Neural cell (in vitro differentiated cells): ENCODE results near the gene TPM2. TPM values are rescaled to one million over a fixed set of nuclear protein-coding genes. Genes with fewer than 3 reads are reported as not detected.

Experiments used
- H2AFZ ChIP-seq: fragments of 200-600, 300-800 bp; sonication (generic), shearing (Covaris generic); 2 replicates; pipeline ENCODE4 v1.6.0; 2014; ENCODE audit warnings: low read depth, mild to moderate bottlenecking, antibody characterized with exemption, low read length, moderate library complexity
- H3F3A ChIP-seq: fragments of 200-600 bp; shearing (Covaris generic); 2 replicates; pipeline ENCODE4 v1.6.1; 2016; ENCODE audit warnings: mild to moderate bottlenecking, moderate library complexity, mixed read lengths, antibody characterized with exemption, low read length; ENCODE audit not compliant: insufficient read depth, poor library complexity, severe bottlenecking
- H3K27ac ChIP-seq: fragments of 200-600, 300-800 bp; sonication (generic), shearing (Covaris generic); 2 replicates; pipeline ENCODE4 v1.5.1; 2014; ENCODE audit warnings: mild to moderate bottlenecking, low read length, moderate library complexity
- H3K27me3 ChIP-seq: fragments of 300-800, 200-600 bp; sonication (generic), shearing (Covaris generic); 2 replicates; pipeline ENCODE4 v1.6.0; 2014; ENCODE audit warnings: mild to moderate bottlenecking, low read depth, low read length, moderate library complexity; ENCODE audit not compliant: insufficient read depth
- H3K36me3 ChIP-seq: fragments of 300-800, 200-600 bp; sonication (generic), shearing (Covaris generic); 2 replicates; pipeline ENCODE4 v1.5.1; 2014; ENCODE audit warnings: mild to moderate bottlenecking, antibody characterized with exemption, low read length, moderate library complexity; ENCODE audit not compliant: insufficient read depth
- H3K4me2 ChIP-seq: fragments of 300-800, 200-600 bp; sonication (generic), shearing (Covaris generic); 2 replicates; pipeline ENCODE4 v1.6.0; 2014; ENCODE audit warnings: mild to moderate bottlenecking, low read length
- H3K4me3 ChIP-seq: fragments of 300-800, 200-600 bp; sonication (generic), shearing (Covaris generic); 2 replicates; pipeline ENCODE4 v1.5.1; 2014; ENCODE audit warnings: mild to moderate bottlenecking, low read length, moderate library complexity
- H3K79me2 ChIP-seq: fragments of 200-600 bp; shearing (Covaris generic); replicated peaks from 2 replicates; pipeline ENCODE4 v1.6.0; 2014; ENCODE audit warnings: mild to moderate bottlenecking, low read length, moderate library complexity; ENCODE audit not compliant: insufficient read depth
- H3K9ac ChIP-seq: fragments of 300-800, 200-600 bp; sonication (generic), shearing (Covaris generic); 2 replicates; pipeline ENCODE4 v1.6.1; 2016; ENCODE audit warnings: mild to moderate bottlenecking, low read length, mixed read lengths
- H3K9me2 ChIP-seq: fragments of 200-600 bp; shearing (Covaris generic); 2 replicates; pipeline ENCODE4 v1.6.1; 2016; ENCODE audit warnings: mild to moderate bottlenecking, low read length, mixed read lengths; ENCODE audit not compliant: insufficient read depth
- H3K9me3 ChIP-seq: fragments of 200-600, 300-800 bp; sonication (generic), shearing (Covaris generic); 2 replicates; pipeline ENCODE4 v1.6.1; 2016; ENCODE audit warnings: mild to moderate bottlenecking, mixed run types, low read length, moderate library complexity, mixed read lengths
- H4K20me1 ChIP-seq: fragments of 200-600 bp; shearing (Covaris generic); 2 replicates; pipeline ENCODE4 v1.6.1; 2016; ENCODE audit warnings: mild to moderate bottlenecking, mixed run types; ENCODE audit not compliant: insufficient read depth
- EP300 ChIP-seq: fragments of 450-650 bp; conservative IDR thresholded peaks from 2 replicates; pipeline ENCODE4 v1.6.1; 2014; ENCODE audit warnings: antibody characterized with exemption, mild to moderate bottlenecking, moderate library complexity; ENCODE audit not compliant: poor library complexity, severe bottlenecking
- EZH2 ChIP-seq: fragments of 200-600, 300-800 bp; shearing (Covaris generic), sonication (generic); IDR thresholded peaks from 2 replicates; pipeline ENCODE4 v1.6.1; 2014; ENCODE audit warnings: antibody characterized with exemption, low read length, borderline replicate concordance, mild to moderate bottlenecking; ENCODE audit not compliant: insufficient read depth, poor library complexity, severe bottlenecking
- MXI1 ChIP-seq: fragments of 450-650 bp; conservative IDR thresholded peaks from 2 replicates; pipeline ENCODE4 v1.6.1; 2014; ENCODE audit warnings: antibody characterized with exemption, mild to moderate bottlenecking; ENCODE audit not compliant: poor library complexity, severe bottlenecking
- POLR2AphosphoS5 ChIP-seq: IDR thresholded peaks from 2 replicates; pipeline ENCODE4 v1.6.1; 2012
- RAD21 ChIP-seq: fragments of 450-650 bp; conservative IDR thresholded peaks from 2 replicates; pipeline ENCODE4 v1.6.1; 2014; ENCODE audit warnings: antibody characterized with exemption, mild to moderate bottlenecking, moderate library complexity
- REST ChIP-seq: IDR thresholded peaks from 2 replicates; pipeline ENCODE4 v1.6.1; 2012; ENCODE audit warnings: borderline replicate concordance
- SMC3 ChIP-seq: fragments of 450-650 bp; conservative IDR thresholded peaks from 2 replicates; pipeline ENCODE4 v1.6.1; 2014; ENCODE audit warnings: antibody characterized with exemption, mild to moderate bottlenecking, moderate library complexity; ENCODE audit not compliant: poor library complexity
- TAF1 ChIP-seq: IDR thresholded peaks from 2 replicates; pipeline ENCODE4 v1.6.1; 2012; ENCODE audit warnings: low read depth
- polyA plus RNA-seq: library from polyadenylated mRNA; depleted of rRNA; stranded (reverse); fragments of >200 nt; gene quantifications from 2 replicates; pipeline ENCODE4 v1.2.3, GENCODE V29; 2014
- small RNA-seq, 3 experiments: library from RNA; depleted of rRNA; stranded (forward); fragments of <200 nt; gene quantifications; one replicate each; pipeline ENCODE3, GENCODE V24; 2012
- TF ChIP-seq, protein P1 (sequence below): fragments of 450-650 bp; IDR thresholded peaks from 2 replicates; pipeline ENCODE4 v1.5.1; 2014; ENCODE audit warnings: antibody characterized with exemption, mild to moderate bottlenecking, moderate library complexity; ENCODE audit not compliant: poor library complexity, severe bottlenecking

The TPM2 gene
- polyA plus RNA-seq, 1 donor from 2014 or later, result not detected

DNA sequence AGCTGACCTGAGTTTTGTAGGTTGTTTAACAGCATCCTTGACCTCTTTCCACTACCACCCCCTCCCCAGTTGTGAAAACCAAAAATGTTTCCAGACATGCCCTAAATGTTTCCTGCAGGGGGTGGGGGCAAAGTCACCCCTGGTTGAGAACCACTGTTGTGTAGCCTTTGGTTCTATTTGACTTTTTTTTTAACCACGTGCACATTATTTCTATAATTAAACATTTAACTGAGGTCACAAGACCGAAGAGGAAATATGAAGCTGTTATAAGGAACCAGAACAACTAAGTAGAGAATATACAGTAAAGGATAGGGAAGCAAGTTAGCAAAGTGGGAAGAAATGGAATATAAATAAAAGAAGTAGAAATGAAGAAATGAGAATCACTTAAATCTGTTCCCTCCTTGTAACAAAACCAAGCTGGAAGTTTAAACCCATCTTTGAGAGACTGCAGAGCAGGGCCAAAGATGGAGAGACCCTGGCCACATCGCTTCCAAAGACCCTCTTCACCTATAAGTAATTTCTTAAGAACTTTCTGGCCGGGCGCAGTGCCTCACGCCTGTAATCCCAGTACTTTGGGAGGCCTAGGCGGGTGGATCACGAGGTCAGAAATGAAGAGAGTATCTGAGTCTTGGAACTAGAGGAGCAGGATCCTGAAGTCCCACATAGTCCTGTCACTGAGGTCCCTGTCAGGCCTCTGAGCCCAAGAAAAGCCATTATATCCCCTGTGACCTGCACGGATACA lies 53.4 kb downstream of the TPM2 start:
- no peaks in the 10 kb centered on the region for H3K79me2 ChIP-seq
- no peaks in the 10 kb centered on the region for H4K20me1 ChIP-seq
- no peak overlapping the region for H2AFZ ChIP-seq
- TF ChIP-seq TAF1, result no peak
- TF ChIP-seq EZH2, result no peak
- TF ChIP-seq REST, result no peak
- TF ChIP-seq, protein P1, sequence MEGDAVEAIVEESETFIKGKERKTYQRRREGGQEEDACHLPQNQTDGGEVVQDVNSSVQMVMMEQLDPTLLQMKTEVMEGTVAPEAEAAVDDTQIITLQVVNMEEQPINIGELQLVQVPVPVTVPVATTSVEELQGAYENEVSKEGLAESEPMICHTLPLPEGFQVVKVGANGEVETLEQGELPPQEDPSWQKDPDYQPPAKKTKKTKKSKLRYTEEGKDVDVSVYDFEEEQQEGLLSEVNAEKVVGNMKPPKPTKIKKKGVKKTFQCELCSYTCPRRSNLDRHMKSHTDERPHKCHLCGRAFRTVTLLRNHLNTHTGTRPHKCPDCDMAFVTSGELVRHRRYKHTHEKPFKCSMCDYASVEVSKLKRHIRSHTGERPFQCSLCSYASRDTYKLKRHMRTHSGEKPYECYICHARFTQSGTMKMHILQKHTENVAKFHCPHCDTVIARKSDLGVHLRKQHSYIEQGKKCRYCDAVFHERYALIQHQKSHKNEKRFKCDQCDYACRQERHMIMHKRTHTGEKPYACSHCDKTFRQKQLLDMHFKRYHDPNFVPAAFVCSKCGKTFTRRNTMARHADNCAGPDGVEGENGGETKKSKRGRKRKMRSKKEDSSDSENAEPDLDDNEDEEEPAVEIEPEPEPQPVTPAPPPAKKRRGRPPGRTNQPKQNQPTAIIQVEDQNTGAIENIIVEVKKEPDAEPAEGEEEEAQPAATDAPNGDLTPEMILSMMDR, result no peak
- TF ChIP-seq MXI1, result no peak
- no peak for TF ChIP-seq POLR2AphosphoS5
- TF ChIP-seq RAD21, result no peak
- no peak for TF ChIP-seq SMC3
- no peak for TF ChIP-seq EP300
- H3K9me2 ChIP-seq, result no peaks in the 10 kb centered on the region
- H3K36me3 ChIP-seq, result no peaks in the 10 kb centered on the region
- no peaks in the 10 kb centered on the region for H3K27me3 ChIP-seq
- no peak overlapping the region for H3K4me2 ChIP-seq
- H3K9me3 ChIP-seq, result no peaks in the 10 kb centered on the region
- no peaks in the 10 kb centered on the region for H3F3A ChIP-seq
- no peak overlapping the region for H3K27ac ChIP-seq
- H3K9ac ChIP-seq, result no peak overlapping the region
- H3K4me3 ChIP-seq, result no peak overlapping the region

DNA sequence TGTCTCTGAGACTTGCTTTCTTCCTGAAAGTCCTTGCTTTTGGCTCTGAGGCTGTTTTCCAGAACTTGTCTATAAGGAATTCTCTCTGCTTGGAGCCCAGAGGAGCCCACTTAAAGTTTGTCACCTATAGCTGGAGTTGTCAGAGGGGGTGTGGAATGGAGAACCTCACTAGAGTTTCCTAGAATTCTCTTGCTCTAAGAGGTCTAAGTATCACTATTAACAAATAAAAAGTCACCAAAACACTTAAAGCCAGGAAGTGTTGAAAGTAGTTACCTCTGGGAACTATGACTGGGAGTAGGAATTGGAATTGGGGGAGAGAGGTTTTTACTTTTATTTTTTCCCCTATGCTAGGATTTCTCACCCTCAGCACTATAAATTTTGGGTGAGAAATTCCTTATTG lies 54.0 kb downstream of the TPM2 start:
- H3K27ac ChIP-seq, result no peak overlapping the region
- H3K4me3 ChIP-seq, result no peak overlapping the region
- H3K27me3 ChIP-seq, result no peaks in the 10 kb centered on the region
- H3K9ac ChIP-seq, result no peak overlapping the region
- no peaks in the 10 kb centered on the region for H3K36me3 ChIP-seq
- H3K9me3 ChIP-seq, result no peaks in the 10 kb centered on the region
- no peaks in the 10 kb centered on the region for H3F3A ChIP-seq
- H2AFZ ChIP-seq, result no peak overlapping the region
- H3K9me2 ChIP-seq, result no peaks in the 10 kb centered on the region
- no peaks in the 10 kb centered on the region for H3K79me2 ChIP-seq
- no peak overlapping the region for H3K4me2 ChIP-seq
- no peaks in the 10 kb centered on the region for H4K20me1 ChIP-seq
- no peak for TF ChIP-seq POLR2AphosphoS5
- no peak for TF ChIP-seq REST

Small RNA genes within 50 kb of the gene (small RNA-seq; reads per million reads assigned to genes)
- 0 to 3.8 (median 0) reads per million in 3 experiments for gene MIR6853
- 0 reads per million in 3 experiments for gene RMRP
- gene RN7SL22P, result 0 reads per million in 3 experiments

Other genes starting within 250 kb of the TPM2 start
- gene RUSC2, start 199.8 kb downstream of the TPM2 start, polyA plus RNA-seq, result 46.4 and 59.3 TPM in 2 replicates
- 37.9 and 44.3 TPM in 2 replicates for gene TESK1, start 84.7 kb downstream of the TPM2 start, polyA plus RNA-seq
- gene CD72, start 71.5 kb downstream of the TPM2 start, polyA plus RNA-seq, result not detected in 2 replicates
- not detected in 2 replicates for gene SIT1, start 39.0 kb downstream of the TPM2 start, polyA plus RNA-seq
- gene RMRP, start 31.9 kb downstream of the TPM2 start, polyA plus RNA-seq, result 9,508 TPM in 1 of 2 replicates, not detected in the other
- gene CCDC107, start 31.6 kb downstream of the TPM2 start, polyA plus RNA-seq, result 41.4 and 44.4 TPM in 2 replicates
- gene ARHGEF39, start 24.7 kb downstream of the TPM2 start, polyA plus RNA-seq, result 0.51 TPM in 1 of 2 replicates, not detected in the other
- not detected in 2 replicates for gene CA9, start 16.0 kb downstream of the TPM2 start, polyA plus RNA-seq
- gene TLN1, start 42.3 kb upstream of the TPM2 start, polyA plus RNA-seq, result 7.1 and 9.0 TPM in 2 replicates
- 88.4 and 92.9 TPM in 2 replicates for gene CREB3, start 42.7 kb upstream of the TPM2 start, polyA plus RNA-seq
- 102 and 113 TPM in 2 replicates for gene GBA2, start 59.3 kb upstream of the TPM2 start, polyA plus RNA-seq
- gene RGP1, start 59.4 kb upstream of the TPM2 start, polyA plus RNA-seq, result 8.1 and 9.9 TPM in 2 replicates
- not detected in 2 replicates for gene MSMP, start 64.4 kb upstream of the TPM2 start, polyA plus RNA-seq
- 3.1 and 9.6 TPM in 2 replicates for gene NPR2, start 101.7 kb upstream of the TPM2 start, polyA plus RNA-seq
- gene SPAG8, start 122.3 kb upstream of the TPM2 start, polyA plus RNA-seq, result 2.9 and 4.2 TPM in 2 replicates
- gene HINT2, start 125.1 kb upstream of the TPM2 start, polyA plus RNA-seq, result 31.0 and 31.6 TPM in 2 replicates
- 0.09 TPM in 1 of 2 replicates, not detected in the other for gene FAM221B, start 138.8 kb upstream of the TPM2 start, polyA plus RNA-seq
- 12.7 and 12.9 TPM in 2 replicates for gene TMEM8B, start 139.3 kb upstream of the TPM2 start, polyA plus RNA-seq
- gene OR13J1, start 180.5 kb upstream of the TPM2 start, polyA plus RNA-seq, result not detected in 2 replicates
- gene HRCT1, start 216.3 kb upstream of the TPM2 start, polyA plus RNA-seq, result 0.84 TPM in 1 of 2 replicates, not detected in the other
- gene SPAAR, start 219.6 kb upstream of the TPM2 start, polyA plus RNA-seq, result 0.35 TPM in 1 of 2 replicates, not detected in the other